Suppressor macrophage treated with lipopolysaccharide for 1 hour (primary cell): ENCODE results near the gene SP3.

ENCODE experiments used
- DNase-seq, 3 donors: peaks; one replicate each; pipeline ENCODE4 v3.0.0-alpha.2; 2020 to 2022

SP3 gene

GRCh38 chr2:173965372-173966025 lies at the start of gene SP3:
SP3 (minus strand) TSS chr2:173965373; CDS start chr2:173965171, 202 bp downstream.
- peak; percentile 97 to 98 (median 98) for DNase-seq

DNA sequence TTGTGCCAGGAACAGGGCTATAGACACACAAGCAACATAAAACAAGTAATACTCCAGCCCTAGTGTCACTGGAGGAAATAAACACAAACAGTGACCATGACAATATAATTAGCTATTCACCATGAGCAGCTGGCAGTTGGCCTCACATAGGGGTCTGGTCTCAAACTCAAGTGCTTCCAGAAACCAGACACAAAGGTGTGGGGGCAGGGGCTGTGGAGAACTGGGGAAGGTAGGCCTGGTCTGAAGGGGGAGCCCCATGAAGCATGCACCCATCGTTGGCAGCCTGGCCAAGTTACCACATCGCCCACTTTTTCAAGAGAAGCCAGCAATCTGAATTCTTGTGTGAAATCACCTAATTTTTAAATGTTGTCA lies 49.5 kb upstream of the SP3 start:
- no peak for DNase-seq

DNA sequence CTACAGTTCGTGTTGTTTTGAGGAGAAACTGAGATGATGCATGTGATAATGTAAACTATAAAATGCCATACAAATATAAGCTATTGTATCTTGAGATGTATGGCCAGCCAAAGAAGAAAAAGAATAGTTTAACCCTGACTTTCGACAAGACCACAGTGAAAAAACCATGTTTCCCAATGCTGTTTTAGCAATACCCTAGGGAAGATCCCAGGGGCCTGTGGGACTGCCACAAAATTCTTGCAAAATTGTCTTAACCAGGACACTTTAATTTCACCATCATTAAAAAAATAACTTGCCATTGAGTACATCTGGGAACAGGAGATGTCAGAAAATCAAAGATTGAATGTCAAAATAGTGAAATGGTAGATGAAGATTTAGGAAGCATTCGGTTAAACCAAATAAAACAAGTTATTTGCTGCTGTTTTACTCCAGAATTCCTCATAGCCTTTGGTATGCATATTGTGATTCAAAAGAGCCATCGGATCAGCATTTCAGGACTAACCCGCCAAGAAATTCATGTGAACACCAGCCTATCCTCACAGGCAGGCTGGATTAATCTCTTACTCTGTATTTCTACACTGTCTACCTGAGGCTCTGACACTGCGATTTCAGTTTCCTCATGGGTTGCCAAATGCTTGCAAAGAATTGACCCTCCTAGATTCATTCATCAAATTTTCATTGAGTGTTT lies 49.0 kb upstream of the SP3 start:
- peak; percentile 53 to 67 (median 62) for DNase-seq

GRCh38 chr2:174013315-174013751 lies 48.2 kb upstream of the SP3 start:
- DNase-seq, result no peak

DNA sequence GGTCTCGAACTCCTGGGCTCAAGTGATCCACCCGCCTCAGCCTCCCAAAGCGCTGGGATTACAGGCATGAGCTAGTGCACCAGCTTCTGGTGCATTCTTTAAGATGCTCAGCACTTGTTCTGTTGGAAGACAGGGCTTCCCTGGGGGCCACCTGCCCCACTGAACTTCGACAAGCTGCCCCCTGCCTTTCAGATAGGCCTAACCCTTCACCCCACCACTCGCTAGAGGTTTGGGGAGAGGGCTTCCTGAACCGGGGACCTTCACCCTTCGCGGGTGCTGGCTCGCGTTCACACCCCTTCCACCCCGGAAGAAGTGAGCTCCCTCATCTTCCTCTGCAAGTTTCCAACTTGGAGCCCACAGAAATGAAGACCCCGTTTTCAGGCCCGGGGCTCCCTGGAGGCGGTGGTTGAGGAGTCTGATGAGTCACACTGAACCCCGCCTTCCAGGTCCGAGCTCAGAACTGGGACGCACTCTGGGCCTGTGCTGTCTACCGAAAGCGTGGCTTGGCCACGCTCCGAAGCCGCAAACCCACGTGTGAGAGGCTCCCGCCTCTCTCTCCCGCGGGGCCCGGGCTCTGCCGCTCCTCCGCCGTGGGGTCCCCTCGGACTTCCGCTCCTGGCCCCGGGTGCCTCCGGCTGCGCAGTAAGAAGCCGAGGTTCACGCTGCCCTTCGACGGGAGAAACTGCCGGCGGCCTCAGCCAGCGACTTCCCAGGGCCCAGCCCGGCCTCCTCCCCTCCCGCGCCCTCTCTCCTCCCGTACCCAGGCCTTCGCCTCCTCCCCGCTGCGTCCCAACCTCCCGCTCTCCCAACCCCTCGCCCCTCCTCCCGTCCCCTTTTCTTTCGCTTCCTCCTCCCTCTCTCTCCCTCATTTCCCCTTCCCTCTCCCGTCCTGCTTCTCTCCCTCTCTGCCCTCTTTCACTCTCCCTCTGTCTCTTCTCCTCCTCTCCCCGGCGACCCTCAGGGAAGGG lies 47.5 kb upstream of the SP3 start:
- DNase-seq, result peak; percentile 39 to 68 (median 46)

GRCh38 chr2:174011796-174012195 lies 46.6 kb upstream of the SP3 start:
- DNase-seq, result no peak

DNA sequence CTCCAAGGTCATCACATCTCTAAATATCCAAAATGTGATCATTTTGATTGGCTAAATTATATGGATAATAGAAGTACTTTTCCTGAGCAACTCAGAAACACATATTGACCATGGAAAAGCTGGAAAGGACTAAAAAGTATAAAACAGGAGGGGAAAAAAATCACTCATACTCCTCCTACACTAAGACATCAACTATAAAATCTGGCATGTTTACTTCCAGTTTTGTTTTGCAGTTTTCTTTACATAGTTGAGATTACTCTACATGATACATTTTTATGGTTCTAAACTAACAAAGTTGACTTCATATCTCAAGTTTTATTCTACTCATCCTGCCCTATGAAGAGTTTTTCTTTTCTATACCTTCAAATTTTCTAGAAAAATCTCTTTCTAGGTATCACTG lies 46.0 kb upstream of the SP3 start:
- DNase-seq, result peak in 1 of 3 donors; percentile 45

DNA sequence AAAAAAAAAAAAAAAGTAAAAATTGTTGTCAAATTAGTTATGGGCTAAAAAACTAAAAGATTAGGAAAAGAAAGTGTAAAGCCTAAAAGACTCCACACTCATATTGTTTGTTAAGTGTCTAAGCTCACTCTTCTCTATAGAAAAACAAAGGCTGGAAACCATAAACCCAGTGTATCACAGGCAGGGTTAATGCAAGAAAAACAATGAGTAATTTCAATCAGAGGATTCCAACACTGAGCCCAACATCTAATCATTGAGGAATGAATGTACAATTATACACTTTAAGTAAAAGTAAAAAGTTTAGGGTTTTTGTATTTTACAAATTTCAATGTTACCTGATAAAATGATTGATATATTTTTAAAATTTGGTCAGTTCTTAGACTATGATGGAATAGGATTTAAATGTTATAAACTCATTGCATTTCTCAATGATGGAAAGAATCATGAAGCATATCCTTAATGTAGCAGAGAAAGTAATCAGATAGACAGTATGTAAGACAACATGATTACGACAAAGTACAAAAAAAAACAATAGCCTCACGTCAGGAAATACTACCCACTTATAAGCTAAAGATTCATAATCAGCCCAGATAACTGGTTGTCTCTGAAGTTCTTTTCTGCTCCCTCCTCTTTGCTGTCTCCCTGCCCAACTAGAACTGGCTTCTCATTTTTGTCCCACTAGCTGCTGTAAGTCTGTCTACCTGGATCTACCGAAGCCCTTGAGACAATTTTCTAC lies 44.5 kb upstream of the SP3 start:
- DNase-seq, result no peak

DNA sequence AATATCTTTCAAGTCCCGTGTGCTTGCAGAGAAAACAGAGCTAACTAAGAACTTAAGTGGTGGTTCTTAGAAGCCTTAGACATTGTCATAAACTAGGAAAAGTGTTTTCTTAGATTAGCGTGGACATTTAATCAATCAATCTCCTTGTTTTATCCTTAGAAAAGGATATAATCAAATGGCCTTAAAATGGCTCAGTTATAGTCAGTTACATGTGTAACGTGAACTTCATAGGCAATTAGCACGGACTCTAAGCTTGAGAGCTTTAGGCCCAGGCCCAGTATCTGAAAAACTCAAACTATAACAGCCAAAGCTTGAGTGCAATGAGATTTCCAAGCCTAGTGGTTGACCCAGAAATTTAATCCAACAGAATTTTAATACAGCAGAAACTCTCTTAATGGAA lies 43.5 kb upstream of the SP3 start:
- DNase-seq, result no peak

DNA sequence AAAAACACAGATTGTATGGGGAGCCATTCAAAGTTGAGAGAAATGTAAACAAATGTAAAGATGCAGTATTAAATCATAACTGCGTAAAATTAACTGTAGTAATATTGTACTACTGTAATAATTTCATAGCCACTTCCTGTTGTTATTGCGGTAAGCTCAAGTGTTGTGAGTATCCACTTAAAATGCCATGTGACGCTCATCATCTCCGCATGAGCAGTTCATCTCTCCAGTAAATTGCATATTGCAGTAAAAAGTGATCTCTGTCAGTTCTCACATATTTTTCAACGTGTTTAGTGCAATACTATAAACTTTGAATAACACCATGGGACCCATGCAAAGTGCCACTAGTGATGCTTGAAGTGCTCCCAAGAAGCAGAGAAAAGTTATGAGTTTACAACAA lies 41.8 kb upstream of the SP3 start:
- peak; percentile 40 to 59 (median 58) for DNase-seq

- no peak for DNase-seq
These were observed 40.7 kb upstream of the SP3 start for GRCh38 chr2:174005801-174006419.

- peak in 2 of 3 donors; percentile 52 to 57 for DNase-seq
These were observed 39.9 kb upstream of the SP3 start for GRCh38 chr2:174004905-174005605.

- DNase-seq, result no peak
These were observed 38.8 kb upstream of the SP3 start for GRCh38 chr2:174003720-174004695.

DNA sequence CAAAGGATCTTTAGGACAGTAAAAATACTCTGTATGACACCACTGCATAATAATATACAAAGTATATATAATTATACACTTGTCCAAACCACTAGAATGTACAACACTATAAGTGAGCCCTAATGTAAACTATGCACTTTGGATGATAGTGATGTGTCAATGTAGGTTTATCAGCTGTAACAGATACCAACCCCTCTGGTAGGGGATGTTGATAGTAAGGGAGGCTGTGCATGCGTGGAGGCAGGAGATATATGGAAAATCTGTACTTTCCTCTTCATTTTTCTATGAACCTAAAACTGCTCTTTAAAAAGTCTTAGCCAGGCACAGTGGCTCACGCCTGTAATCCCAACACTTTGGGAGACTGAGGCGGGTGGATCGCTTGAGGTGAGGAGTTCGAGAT lies 37.5 kb upstream of the SP3 start:
- no peak for DNase-seq

GRCh38 chr2:174001107-174001506 lies 35.9 kb upstream of the SP3 start:
- DNase-seq, result no peak

GRCh38 chr2:173999724-174000123 lies 34.6 kb upstream of the SP3 start:
- DNase-seq, result no peak

DNA sequence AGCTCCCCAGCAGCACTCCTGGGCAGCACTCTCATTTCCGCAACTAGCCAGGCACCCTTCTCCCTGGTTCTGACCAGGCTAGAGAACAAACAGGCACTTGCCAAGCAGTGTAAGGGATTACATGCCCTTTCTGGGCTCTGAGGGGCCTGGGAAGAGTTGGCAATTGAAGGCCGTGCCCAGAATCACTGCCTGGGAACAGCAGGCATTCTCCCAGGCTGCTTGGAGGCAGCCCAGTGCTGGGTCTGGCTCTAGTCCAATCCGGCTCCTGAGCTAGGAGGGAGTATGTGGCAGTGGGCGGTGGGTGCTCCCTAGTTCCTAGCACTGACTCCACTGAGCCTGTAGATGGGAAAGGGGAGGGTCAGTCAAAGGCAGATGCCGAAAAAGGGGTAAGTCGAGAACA lies 34.1 kb upstream of the SP3 start:
- no peak for DNase-seq

DNA sequence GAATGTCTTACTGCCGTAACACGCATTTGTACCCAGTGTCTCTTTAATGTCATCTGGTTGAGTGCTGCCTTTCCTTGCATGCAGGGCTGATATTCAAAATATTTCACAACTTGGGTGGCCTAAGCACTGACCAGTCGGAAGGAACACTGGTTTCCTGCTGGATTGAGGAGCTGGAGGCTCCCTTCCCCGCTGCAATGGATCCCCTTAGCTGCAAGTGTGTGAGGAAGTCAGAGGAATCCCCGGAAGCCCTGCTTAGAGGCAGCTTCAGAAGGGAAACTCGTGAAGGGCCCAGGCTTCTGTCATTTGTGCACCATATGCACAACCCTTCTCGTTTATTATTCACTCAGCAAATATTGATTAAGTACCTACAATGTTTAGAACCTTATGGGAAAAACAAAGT lies 33.2 kb upstream of the SP3 start:
- peak; percentile 58 to 68 (median 62) for DNase-seq

GRCh38 chr2:173997753-173998152 lies 32.6 kb upstream of the SP3 start:
- DNase-seq, result no peak

GRCh38 chr2:173997269-173997668 lies 32.1 kb upstream of the SP3 start:
- DNase-seq, result peak; percentile 84 to 91 (median 91)
